ENCODE results near the gene ST3GAL3.
A peak's percentile ranks its signal among the peaks of the same experiment; 100 is the strongest.

The ST3GAL3 gene

DNA sequence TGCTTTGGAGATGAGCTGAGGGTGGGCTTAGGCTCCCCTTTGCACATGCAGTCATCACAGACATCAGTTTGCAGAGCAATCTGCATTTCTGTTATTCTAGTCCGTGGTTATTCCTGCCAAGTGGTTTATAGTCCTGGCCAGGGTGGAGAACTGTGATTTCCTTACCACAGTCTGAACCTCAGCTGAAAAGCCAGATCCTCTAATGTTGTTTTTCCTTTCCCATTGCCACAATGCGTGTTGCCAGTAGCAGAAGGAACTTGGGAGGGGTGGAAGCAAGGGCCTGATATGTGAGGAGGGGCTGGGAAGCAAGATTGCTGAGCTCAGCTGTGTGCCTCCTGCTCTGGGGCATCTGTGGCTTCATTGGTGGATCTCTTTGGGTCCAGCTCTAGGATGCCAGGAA lies 18.0 kb upstream of the ST3GAL3 start:
- H3K9me3 ChIP-seq (ENCODE audit: insufficient read depth, low read depth, low read length) = peaks cover 4% of the 10 kb centered on the region
- no peak overlapping the region for H3K4ac ChIP-seq (ENCODE audit: low read depth, low read length)
- no peak for DNase-seq
- no peak overlapping the region for H3K27ac ChIP-seq (ENCODE audit: low read depth, low read length)
- no peak overlapping the region for H4K8ac ChIP-seq (ENCODE audit: low read depth, low read length)
- no peaks in the 10 kb centered on the region for H3K4me1 ChIP-seq (ENCODE audit: control insufficient read depth in 1 of 2, insufficient read depth in 2 of 2, low read length in 2 of 2)
- H3K23ac ChIP-seq (ENCODE audit: low read length) = no peak overlapping the region
- H4K12ac ChIP-seq (ENCODE audit: low read depth, low read length) = no peak overlapping the region
- no peak overlapping the region for H4K91ac ChIP-seq (ENCODE audit: low read depth, low read length)
- no peak overlapping the region for H3K4me3 ChIP-seq (ENCODE audit: low read depth, low read length)
- H2AK5ac ChIP-seq (ENCODE audit: low read length) = no peak overlapping the region
- no peak overlapping the region for H3K14ac ChIP-seq (ENCODE audit: low read length)
- no peak overlapping the region for H2BK120ac ChIP-seq (ENCODE audit: insufficient read depth, low read length, poor library complexity)
- H2AFZ ChIP-seq (ENCODE audit: insufficient read depth, low read length, poor library complexity) = no peak overlapping the region
- no peaks in the 10 kb centered on the region for H3K79me1 ChIP-seq (ENCODE audit: low read length)
- no peak overlapping the region for H3K9ac ChIP-seq (ENCODE audit: low read length)
- H2BK5ac ChIP-seq (ENCODE audit: low read depth, low read length, poor library complexity) = no peak overlapping the region
- no peak overlapping the region for H3K18ac ChIP-seq (ENCODE audit: low read length)
- WGBS (ENCODE audit: extremely low coverage, insufficient coverage, insufficient read length) = no CpG with 5 or more reads among the region's 2 CpGs
- H3K36me3 ChIP-seq (ENCODE audit: control insufficient read depth in 1 of 2, insufficient read depth in 2 of 2, low read length in 2 of 2) = peaks cover 71 to 85% of the 10 kb centered on the region in 2 experiments
- no peaks in the 10 kb centered on the region for H3K27me3 ChIP-seq (ENCODE audit: insufficient read depth, low read length)
- H3K79me2 ChIP-seq (ENCODE audit: control insufficient read depth, insufficient read depth, low read length, poor library complexity) = no peaks in the 10 kb centered on the region
- no peak overlapping the region for H2BK12ac ChIP-seq (ENCODE audit: low read length)
- no peak overlapping the region for H3K4me2 ChIP-seq (ENCODE audit: low read length)

DNA sequence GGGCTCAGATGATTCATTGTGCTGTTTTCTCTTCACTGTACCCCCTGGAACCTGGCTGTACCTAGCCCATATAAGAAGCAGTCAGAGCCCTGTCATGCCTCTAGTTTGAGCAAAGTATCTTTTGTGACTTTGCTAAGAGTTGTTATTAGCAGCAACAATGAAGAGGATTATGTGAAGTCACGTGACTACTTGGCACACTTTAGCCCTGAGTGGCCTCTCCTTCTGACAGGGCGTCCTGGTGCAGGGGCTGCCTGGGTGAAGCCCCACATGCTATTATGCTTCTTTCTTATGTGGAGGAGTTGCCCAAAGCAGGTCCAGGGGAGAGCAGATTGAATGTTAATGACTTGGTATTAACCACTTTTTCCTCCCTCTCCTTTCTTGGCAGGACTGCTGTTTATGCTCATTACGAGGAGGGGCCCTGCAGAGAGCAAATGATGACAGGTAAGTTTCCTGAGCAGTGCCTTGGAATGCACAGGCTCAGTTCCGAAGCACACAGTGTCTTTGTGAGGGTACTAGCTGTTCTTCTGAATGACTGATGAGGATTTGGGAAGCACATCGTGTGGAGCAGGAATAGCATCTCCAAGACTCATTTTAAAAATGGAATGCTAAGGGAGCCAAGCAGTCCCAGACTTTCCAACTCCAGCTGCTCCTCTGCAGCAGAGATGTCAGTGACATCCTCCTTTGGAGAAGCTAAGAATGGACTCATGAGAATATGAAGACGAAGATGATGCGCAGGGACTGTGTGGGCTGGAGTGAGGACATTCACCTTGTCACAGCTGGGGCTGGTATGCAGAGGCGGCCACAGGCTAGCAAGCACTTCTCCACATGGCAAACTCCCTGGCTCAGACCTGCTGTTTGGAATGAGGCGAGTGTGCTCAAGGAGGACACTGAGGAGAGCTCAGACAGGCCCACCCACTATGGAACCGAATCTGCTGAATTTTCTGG lies 15.2 kb upstream of the ST3GAL3 start:
- Histone ChIP-seq H3K14ac (ENCODE audit: low read length) (no peak overlapping the region), H3K27ac (ENCODE audit: low read depth, low read length) (no peak overlapping the region), H3K27me3 (ENCODE audit: insufficient read depth, low read length) (no peaks in the 10 kb centered on the region), H3K4ac (ENCODE audit: low read depth, low read length) (no peak overlapping the region), H3K23ac (ENCODE audit: low read length) (no peak overlapping the region), H2BK5ac (ENCODE audit: low read depth, low read length, poor library complexity) (no peak overlapping the region), H3K18ac (ENCODE audit: low read length) (no peak overlapping the region), H3K79me2 (ENCODE audit: control insufficient read depth, insufficient read depth, low read length, poor library complexity) (no peaks in the 10 kb centered on the region), H2BK12ac (ENCODE audit: low read length) (no peak overlapping the region), H3K9ac (ENCODE audit: low read length) (no peak overlapping the region), H3K9me3 (ENCODE audit: insufficient read depth, low read depth, low read length) (peaks cover 2% of the 10 kb centered on the region), H3K4me2 (ENCODE audit: low read length) (no peak overlapping the region), H4K91ac (ENCODE audit: low read depth, low read length) (no peak overlapping the region), H2AK5ac (ENCODE audit: low read length) (no peak overlapping the region), H3K4me1 (ENCODE audit: control insufficient read depth in 1 of 2, insufficient read depth in 2 of 2, low read length in 2 of 2) (no peaks in the 10 kb centered on the region), H2AFZ (ENCODE audit: insufficient read depth, low read length, poor library complexity) (no peak overlapping the region), H4K12ac (ENCODE audit: low read depth, low read length) (no peak overlapping the region), H2BK120ac (ENCODE audit: insufficient read depth, low read length, poor library complexity) (no peak overlapping the region), H3K36me3 (ENCODE audit: control insufficient read depth in 1 of 2, insufficient read depth in 2 of 2, low read length in 2 of 2) (peaks cover 70 to 95% of the 10 kb centered on the region in 2 experiments), H3K79me1 (ENCODE audit: low read length) (no peaks in the 10 kb centered on the region), H3K4me3 (ENCODE audit: low read depth, low read length) (no peak overlapping the region), H4K8ac (ENCODE audit: low read depth, low read length) (no peak overlapping the region)
- WGBS (ENCODE audit: extremely low coverage, insufficient coverage, insufficient read length) = no CpG with 5 or more reads among the region's 10 CpGs
- no peak for DNase-seq

DNA sequence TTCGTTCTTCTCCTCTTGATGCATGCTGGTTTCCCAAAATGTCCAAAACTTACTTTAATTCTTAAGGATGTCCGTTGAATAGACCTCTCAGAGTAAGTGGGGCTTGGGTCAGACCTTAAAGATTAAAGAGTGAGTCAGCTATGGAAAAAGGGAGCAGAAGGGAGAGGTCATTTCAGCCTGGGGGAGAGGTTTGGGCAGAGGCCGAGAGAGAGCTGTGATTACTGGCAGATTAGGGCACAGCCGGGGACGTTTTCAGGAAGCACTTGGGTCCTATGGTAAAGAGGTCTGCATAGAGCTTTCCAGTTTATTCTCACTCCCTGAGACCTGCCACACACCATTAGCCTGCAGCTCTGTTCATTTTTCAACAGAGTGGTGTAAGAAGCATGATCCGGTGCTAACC lies 14.0 kb upstream of the ST3GAL3 start:
- no peak for DNase-seq
- H3K36me3 ChIP-seq (ENCODE audit: control insufficient read depth in 1 of 2, insufficient read depth in 2 of 2, low read length in 2 of 2) = peaks cover 70 to 96% of the 10 kb centered on the region in 2 experiments
- H4K8ac ChIP-seq (ENCODE audit: low read depth, low read length) = no peak overlapping the region
- no peaks in the 10 kb centered on the region for H3K79me2 ChIP-seq (ENCODE audit: control insufficient read depth, insufficient read depth, low read length, poor library complexity)
- no CpG with 5 or more reads among the region's 6 CpGs for WGBS (ENCODE audit: extremely low coverage, insufficient coverage, insufficient read length)
- no peaks in the 10 kb centered on the region for H3K4me1 ChIP-seq (ENCODE audit: control insufficient read depth in 1 of 2, insufficient read depth in 2 of 2, low read length in 2 of 2)
- H3K27me3 ChIP-seq (ENCODE audit: insufficient read depth, low read length) = no peaks in the 10 kb centered on the region
- H3K4me3 ChIP-seq (ENCODE audit: low read depth, low read length) = no peak overlapping the region
- H2AFZ ChIP-seq (ENCODE audit: insufficient read depth, low read length, poor library complexity) = no peak overlapping the region
- peak overlapping the region; percentile 37 for H4K12ac ChIP-seq (ENCODE audit: low read depth, low read length)
- no peak overlapping the region for H3K18ac ChIP-seq (ENCODE audit: low read length)
- no peaks in the 10 kb centered on the region for H3K79me1 ChIP-seq (ENCODE audit: low read length)
- no peaks in the 10 kb centered on the region for H3K9me3 ChIP-seq (ENCODE audit: insufficient read depth, low read depth, low read length)
- no peak overlapping the region for H3K27ac ChIP-seq (ENCODE audit: low read depth, low read length)
- no peak overlapping the region for H3K23ac ChIP-seq (ENCODE audit: low read length)
- H4K91ac ChIP-seq (ENCODE audit: low read depth, low read length) = no peak overlapping the region
- H3K4me2 ChIP-seq (ENCODE audit: low read length) = no peak overlapping the region
- no peak overlapping the region for H3K14ac ChIP-seq (ENCODE audit: low read length)
- no peak overlapping the region for H2AK5ac ChIP-seq (ENCODE audit: low read length)
- H2BK120ac ChIP-seq (ENCODE audit: insufficient read depth, low read length, poor library complexity) = no peak overlapping the region
- H3K9ac ChIP-seq (ENCODE audit: low read length) = no peak overlapping the region
- H3K4ac ChIP-seq (ENCODE audit: low read depth, low read length) = no peak overlapping the region
- H2BK12ac ChIP-seq (ENCODE audit: low read length) = no peak overlapping the region
- H2BK5ac ChIP-seq (ENCODE audit: low read depth, low read length, poor library complexity) = no peak overlapping the region

DNA sequence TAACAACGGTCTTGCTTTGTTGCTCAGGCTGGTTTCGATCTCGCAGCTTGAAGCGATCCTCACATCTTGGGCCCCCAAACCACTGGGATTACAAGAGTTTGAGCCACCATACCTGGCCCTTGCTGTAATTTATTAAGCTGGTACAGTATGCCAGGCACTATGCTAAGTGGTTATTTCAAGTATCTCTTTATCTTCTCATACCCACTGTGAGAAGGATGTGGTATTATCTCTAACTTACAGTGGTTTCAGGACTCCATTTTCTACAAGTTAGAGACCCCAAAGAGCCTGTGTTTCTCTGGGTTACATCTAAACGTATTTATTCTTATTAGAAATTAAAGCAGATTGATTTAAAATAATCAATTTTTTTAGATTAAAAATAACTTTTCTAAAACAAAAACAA lies 8.1 kb upstream of the ST3GAL3 start:
- Histone ChIP-seq H3K27ac (ENCODE audit: low read depth, low read length) (no peak overlapping the region), H3K4ac (ENCODE audit: low read depth, low read length) (no peak overlapping the region), H3K4me2 (ENCODE audit: low read length) (no peak overlapping the region), H2BK12ac (ENCODE audit: low read length) (no peak overlapping the region), H3K27me3 (ENCODE audit: insufficient read depth, low read length) (no peaks in the 10 kb centered on the region), H3K79me2 (ENCODE audit: control insufficient read depth, insufficient read depth, low read length, poor library complexity) (no peaks in the 10 kb centered on the region), H2BK5ac (ENCODE audit: low read depth, low read length, poor library complexity) (no peak overlapping the region), H4K8ac (ENCODE audit: low read depth, low read length) (no peak overlapping the region), H3K9ac (ENCODE audit: low read length) (no peak overlapping the region), H2AFZ (ENCODE audit: insufficient read depth, low read length, poor library complexity) (no peak overlapping the region), H3K9me3 (ENCODE audit: insufficient read depth, low read depth, low read length) (no peaks in the 10 kb centered on the region), H2BK120ac (ENCODE audit: insufficient read depth, low read length, poor library complexity) (no peak overlapping the region), H3K4me1 (ENCODE audit: control insufficient read depth in 1 of 2, insufficient read depth in 2 of 2, low read length in 2 of 2) (no peaks in the 10 kb centered on the region), H3K79me1 (ENCODE audit: low read length) (no peaks in the 10 kb centered on the region), H3K14ac (ENCODE audit: low read length) (no peak overlapping the region), H4K91ac (ENCODE audit: low read depth, low read length) (no peak overlapping the region), H3K4me3 (ENCODE audit: low read depth, low read length) (no peak overlapping the region), H2AK5ac (ENCODE audit: low read length) (no peak overlapping the region), H3K23ac (ENCODE audit: low read length) (no peak overlapping the region), H4K12ac (ENCODE audit: low read depth, low read length) (no peak overlapping the region), H3K18ac (ENCODE audit: low read length) (no peak overlapping the region), H3K36me3 (ENCODE audit: control insufficient read depth in 1 of 2, insufficient read depth in 2 of 2, low read length in 2 of 2) (peaks cover 47 to 78% of the 10 kb centered on the region in 2 experiments)
- WGBS (ENCODE audit: extremely low coverage, insufficient coverage, insufficient read length) = no CpG with 5 or more reads among the region's 5 CpGs
- no peak for DNase-seq

Measured in trophoblast cell (in vitro differentiated cells and primary cell).